ENCODE results near the gene SHC4. TPM values are rescaled to one million over a fixed set of nuclear protein-coding genes. Genes with fewer than 3 reads are reported as not detected.

SHC4 gene
- total RNA-seq, 1 experiment from 2014 or later: 0.44 TPM

- Histone ChIP-seq H3K4me3 (no peak overlapping the region), H2AFZ (no peak overlapping the region), H3K4me2 (peak overlapping the region; percentile 13; the same call in 1 of the 2 replicates), H3K9me2 (ENCODE audit: insufficient read depth) (no peaks in the 10 kb centered on the region), H3K27me3 (ENCODE audit: insufficient read depth, low read depth) (no peaks in the 10 kb centered on the region), H3K79me2 (ENCODE audit: low read depth) (no peaks in the 10 kb centered on the region), H3K36me3 (ENCODE audit: low read depth) (no peaks in the 10 kb centered on the region), H3K4me1 (replicated peaks; ENCODE audit: insufficient read depth) (peaks cover 39% of the 10 kb centered on the region), H3F3A (ENCODE audit: insufficient read depth, low read depth) (0 out of 2 replicates have a peak, but pooled peaks cover 7% of the 10 kb centered on the region), H3K9me3 (ENCODE audit: insufficient read depth, low read depth) (no peaks in the 10 kb centered on the region), H3K27ac (0 out of 2 replicates have a peak overlapping the region, but pooled peaks have one; percentile 6), H4K20me1 (ENCODE audit: insufficient read depth) (no peaks in the 10 kb centered on the region)
- TF ChIP-seq CTCF (conservative IDR thresholded peaks at IDR 0.05) (no peak), EZH2 (IDR thresholded peaks at IDR 0.05; ENCODE audit: low read depth) (no peak)
- intact Hi-C loops (cut with micrococcal nuclease; ENCODE audit: unreplicated experiment): no loop called here
- ChIA-PET CTCF (interaction anchor here (0.7 kb wide), 1 partner anchor 244 kb away, joined by 5 read pairs; no protein-coding TSS in a partner anchor), POLR2A (ENCODE audit: unreplicated experiment) (no interaction called here)
- BruUV-seq (replicated peaks): no TSS peak
- DNase-seq: no peak
These were observed 93.8 kb downstream of the SHC4 start for GRCh38 chr15:48869966-48870365.

- Histone ChIP-seq H2AFZ (no peak overlapping the region), H4K20me1 (ENCODE audit: insufficient read depth) (no peaks in the 10 kb centered on the region), H3K27me3 (ENCODE audit: insufficient read depth, low read depth) (no peaks in the 10 kb centered on the region), H3K36me3 (ENCODE audit: low read depth) (no peaks in the 10 kb centered on the region), H3K4me1 (replicated peaks; ENCODE audit: insufficient read depth) (peaks cover 39% of the 10 kb centered on the region), H3K9me3 (ENCODE audit: insufficient read depth, low read depth) (no peaks in the 10 kb centered on the region), H3K27ac (peak overlapping the region; percentile 51), H3K9me2 (ENCODE audit: insufficient read depth) (no peaks in the 10 kb centered on the region), H3K79me2 (ENCODE audit: low read depth) (no peaks in the 10 kb centered on the region), H3K4me3 (no peak overlapping the region), H3F3A (ENCODE audit: insufficient read depth, low read depth) (0 out of 2 replicates have a peak, but pooled peaks cover 7% of the 10 kb centered on the region), H3K4me2 (peak overlapping the region; percentile 34; the same call in 1 of the 2 replicates)
- ChIA-PET POLR2A (ENCODE audit: unreplicated experiment) (no interaction called here), CTCF (no interaction called here)
- intact Hi-C loops (cut with micrococcal nuclease; ENCODE audit: unreplicated experiment): no loop called here
- peak in 1 of 2 experiments; percentile 76 for DNase-seq
- no TSS peak for BruUV-seq (replicated peaks)
- TF ChIP-seq CTCF (conservative IDR thresholded peaks at IDR 0.05) (no peak), EZH2 (IDR thresholded peaks at IDR 0.05; ENCODE audit: low read depth) (no peak)
These were observed 95.2 kb downstream of the SHC4 start for GRCh38 chr15:48868536-48868935.

DNA sequence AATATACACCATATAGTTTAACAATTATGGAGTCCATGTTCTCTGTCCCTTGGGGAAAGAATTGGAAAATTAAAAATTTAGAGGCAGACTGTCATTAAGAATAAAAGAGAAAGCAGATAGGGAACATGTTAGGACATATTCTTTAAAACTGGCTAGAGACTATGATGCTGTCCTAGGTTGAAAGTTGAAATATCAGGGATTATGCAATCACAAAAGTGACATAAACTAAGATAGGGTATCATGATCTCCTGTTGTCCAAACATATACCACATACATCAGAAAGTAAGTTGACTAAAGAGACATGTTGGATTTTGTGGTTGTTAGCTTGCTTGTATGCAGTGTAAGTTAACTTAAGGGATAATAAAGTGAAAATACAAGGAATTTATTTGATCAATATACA is 95.7 kb downstream of the SHC4 start:
- intact Hi-C loops (cut with micrococcal nuclease; ENCODE audit: unreplicated experiment): no loop called here
- Histone ChIP-seq H3K9me2 (ENCODE audit: insufficient read depth) (no peaks in the 10 kb centered on the region), H3K27me3 (ENCODE audit: insufficient read depth, low read depth) (no peaks in the 10 kb centered on the region), H3K4me2 (no peak overlapping the region; the same call in 1 of the 2 replicates), H3K36me3 (ENCODE audit: low read depth) (no peaks in the 10 kb centered on the region), H3F3A (ENCODE audit: insufficient read depth, low read depth) (0 out of 2 replicates have a peak, but pooled peaks cover 7% of the 10 kb centered on the region), H3K9me3 (ENCODE audit: insufficient read depth, low read depth) (no peaks in the 10 kb centered on the region), H3K4me1 (replicated peaks; ENCODE audit: insufficient read depth) (peaks cover 39% of the 10 kb centered on the region), H3K4me3 (no peak overlapping the region), H4K20me1 (ENCODE audit: insufficient read depth) (no peaks in the 10 kb centered on the region), H3K27ac (peak overlapping the region; percentile 51), H2AFZ (no peak overlapping the region), H3K79me2 (ENCODE audit: low read depth) (no peaks in the 10 kb centered on the region)
- no peak for TF ChIP-seq EZH2 (IDR thresholded peaks at IDR 0.05; ENCODE audit: low read depth)
- TF ChIP-seq CTCF (conservative IDR thresholded peaks at IDR 0.05): no peak
- ChIA-PET CTCF (no interaction called here), POLR2A (ENCODE audit: unreplicated experiment) (no interaction called here)
- no peak for DNase-seq
- BruUV-seq (replicated peaks): no TSS peak

Data from PC-9 (cell line).